ENCODE measurements around the gene MBD6. TPM values are rescaled to one million over a fixed set of nuclear protein-coding genes. Genes with fewer than 3 reads are reported as not detected.

Gene MBD6
- total and polyA plus RNA-seq, 2 of the 4 experiments (the other 2 are of a cell fraction), result 0.90 to 9.3 TPM

- dilution Hi-C loops (cut with HindIII; ENCODE audit: low sequenced_read_pairs, unreplicated experiment), result no loop called here
- ATAC-seq (ENCODE audit: low read depth) (no peak), DNase-seq (no peak)
- Histone ChIP-seq H3K9ac (ENCODE audit: low read depth, low read length) (no peak overlapping the region), H3K23ac (ENCODE audit: low read depth, low read length) (no peak overlapping the region), H3K56ac (ENCODE audit: extremely low read depth, insufficient read depth, low read length) (no peak overlapping the region), H3K4me1 (ENCODE audit: control insufficient read depth, insufficient read depth, low read length) (peaks cover 13% of the 10 kb centered on the region), H2BK15ac (ENCODE audit: low read depth, low read length) (no peak overlapping the region), H3K9me3 (ENCODE audit: control insufficient read depth, insufficient read depth, low read length) (no peaks in the 10 kb centered on the region), H3K14ac (replicated peaks; ENCODE audit: low read depth, low read length) (no peak overlapping the region), H3K4me3 (ENCODE audit: insufficient read depth, low read depth, low read length) (no peak overlapping the region), H3K79me1 (ENCODE audit: low read depth in 1 of 2, low read length in 2 of 2) (peaks cover 45 to 73% of the 10 kb centered on the region in 2 experiments), H4K91ac (ENCODE audit: insufficient read depth, low read depth, low read length) (no peak overlapping the region), H3K9me1 (ENCODE audit: insufficient read depth, low read length) (peaks cover 23% of the 10 kb centered on the region), H4K8ac (ENCODE audit: low read depth in 2 of 2, low read length in 2 of 2) (no peak overlapping the region), H2AFZ (replicated peaks; ENCODE audit: low read length, poor library complexity) (no peak overlapping the region), H3K18ac (ENCODE audit: low read depth, low read length) (no peak overlapping the region), H3K4ac (ENCODE audit: low read depth, low read length) (no peak overlapping the region), H3K36me3 (ENCODE audit: control insufficient read depth, insufficient read depth, low read length) (peaks cover 33% of the 10 kb centered on the region), H3K27me3 (ENCODE audit: control insufficient read depth, insufficient read depth, low read length) (no peaks in the 10 kb centered on the region), H2AK9ac (replicated peaks; ENCODE audit: low read depth, low read length, poor library complexity) (no peak overlapping the region), H2BK5ac (ENCODE audit: low read depth, low read length, poor library complexity, severe bottlenecking) (no peak overlapping the region), H3K4me2 (ENCODE audit: low read depth, low read length) (no peak overlapping the region), H4K5ac (ENCODE audit: low read depth, low read length) (no peak overlapping the region), H2BK120ac (ENCODE audit: low read depth, low read length) (no peak overlapping the region), H4K20me1 (ENCODE audit: insufficient read depth, low read length) (peaks cover 42% of the 10 kb centered on the region), H3K27ac (ENCODE audit: insufficient read depth, low read length) (no peak overlapping the region), H2AK5ac (ENCODE audit: low read depth, low read length) (no peak overlapping the region), H2BK20ac (ENCODE audit: low read depth, low read length) (no peak overlapping the region)
- no TSS peak for BruUV-seq (replicated peaks)
- in situ Hi-C loops (cut with MboI; ENCODE audit: low sequenced_read_pairs), result no loop called here
- WGBS, 2 experiments (ENCODE audit: extremely low coverage in 2 of 2, insufficient read length in 1 of 2), result no CpG with 5 or more reads among the region's 2 CpGs
- intact Hi-C loops (cut with micrococcal nuclease), result no loop called here
- ChIA-PET POLR2A (ENCODE audit: unreplicated experiment) (no interaction called here), CTCF (no interaction called here)
- TF ChIP-seq RFX5 (IDR thresholded peaks at IDR 0.05; ENCODE audit: low read depth, low read length) (no peak), USF2 (IDR thresholded peaks at IDR 0.05; ENCODE audit: low read depth, low read length) (no peak)
Observed at GRCh38 chr12:57541717-57542116, 19.1 kb downstream of the MBD6 start.
